A549 treated with DMSO at 1 μM for 4 hours (cell line): ENCODE results near the gene CCDC190. TPM values are rescaled to one million over a fixed set of nuclear protein-coding genes. Genes with fewer than 3 reads are reported as not detected.

ENCODE experiments used
- total RNA-seq: library from RNA; stranded (reverse); fragments of 200-300 nt; extraction: Qiagen RNA extraction; gene quantifications from 5 replicates; pipeline ENCODE4 v1.2.3, GENCODE V29; 2022; ENCODE audit warnings: low read depth

The CCDC190 gene, protein sequence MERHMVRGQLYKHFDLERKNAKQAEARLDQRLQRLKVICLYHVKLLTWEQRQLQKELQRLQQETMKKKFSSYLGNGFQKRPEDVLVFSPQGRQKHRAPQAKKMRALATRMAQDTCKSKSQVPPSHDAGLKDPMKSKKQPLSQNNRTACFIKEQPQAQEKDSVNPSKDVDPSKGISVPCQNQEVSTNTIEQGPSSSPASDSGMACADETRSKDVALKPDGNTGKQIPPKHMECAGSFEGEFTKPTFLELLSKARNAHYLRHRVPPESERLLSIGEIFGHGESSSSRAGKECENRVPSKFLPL
- total RNA-seq, result not detected in 5 replicates

GRCh38 chr1:162861101-162861500, at the start of gene CCDC190:
TSS of gene CCDC190 (minus strand) at chr1:162861175. CDS start at chr1:162859646, 1,529 bp downstream.

Other genes starting within 250 kb of the CCDC190 start
- 0.19 to 0.49 TPM (median 0.34 TPM) in 5 replicates for gene DDR2, start 228.7 kb downstream of the CCDC190 start, total RNA-seq
- 9.6 to 11.0 TPM (median 10.8 TPM) in 5 replicates for gene HSD17B7, start 70.5 kb downstream of the CCDC190 start, total RNA-seq
- gene RGS4, start 208.2 kb upstream of the CCDC190 start, total RNA-seq, result 0.07 to 0.39 TPM (median 0.16 TPM) in 4 of 5 replicates, not detected in the other